K562 (cell line): ENCODE results near the gene EEPD1. TPM values are rescaled to one million over a fixed set of nuclear protein-coding genes. Genes with fewer than 3 reads are reported as not detected.

ENCODE experiments used
- ATAC-seq: fragments of 200-7000 bp; cut with Tn5 transposase; 3 replicates; pipeline ENCODE4 v1.9.1; 2020; ENCODE audit warnings: moderate library complexity
- BruUV-seq: library from RNA; stranded (reverse); fragments of 400-500 nt; replicated peaks from 2 replicates; lab custom pipeline; 2021; lab: Mats Ljungman, UMichigan
- CTCF ChIA-PET: fragments of 300-600 bp; formaldehyde crosslinking; extraction: SDS; loops from one replicate; lab custom pipeline; 2021; ENCODE audit warnings: low intra/inter-chr PET ratio; lab: Yijun Ruan, JAX
- POLR2A ChIA-PET: fragments of 300-600, 350-650 bp; sonication (Branson Sonifier 250); formaldehyde crosslinking; extraction: SDS; loops from one replicate; lab custom pipeline; 2021; ENCODE audit warnings: antibody characterized with exemption, inconsistent platforms; lab: Yijun Ruan, JAX
- DNase-seq, 4 experiments: peaks; one replicate each; pipeline versions ENCODE4 v3.0.0 to v3.0.0-alpha.2; 2011 to 2018; ENCODE audit warnings: low spot score in 3 of 4, mixed read lengths in 3 of 4; ENCODE audit errors: extremely low read depth in 1 of 4
- FAIRE-seq: peaks from 2 replicates; lab custom pipeline; 2011; peaks lifted over from hg19 to GRCh38; lab: Jason Lieb, UNC
- H2AFZ ChIP-seq: 2 replicates; pipeline ENCODE4 v1.6.0; 2011; ENCODE audit warnings: low read depth, low read length, control low read depth, inconsistent platforms
- H3K27ac ChIP-seq: fragments of 200-600 bp; 3 replicates; pipeline ENCODE4 v1.8.0; 2011; ENCODE audit warnings: low read depth, mild to moderate bottlenecking, control low read depth, inconsistent platforms, low read length, moderate library complexity, mixed read lengths; ENCODE audit errors: extremely low read depth
- H3K27me3 ChIP-seq, 2 experiments: fragments of 300-600 bp in 1 of 2; 2 replicates in 1 of 2; 3 replicates in 1 of 2; pipeline versions ENCODE4 v1.6.0 to v1.8.0; 2011; ENCODE audit warnings: inconsistent platforms in 2 of 2, low read length in 2 of 2, mild to moderate bottlenecking in 1 of 2, mixed read lengths in 1 of 2, moderate library complexity in 1 of 2; ENCODE audit not compliant: control insufficient read depth in 2 of 2, insufficient read depth in 2 of 2
- H3K36me3 ChIP-seq: fragments of 300-600 bp; 3 replicates; pipeline ENCODE4 v1.8.0; 2011; ENCODE audit warnings: mild to moderate bottlenecking, low read length, inconsistent platforms; ENCODE audit not compliant: control insufficient read depth, insufficient read depth
- H3K4me1 ChIP-seq, 2 experiments: fragments of 200-600 bp in 1 of 2; replicated peaks in 1 of 2; 2 replicates in 1 of 2; 3 replicates in 1 of 2; pipeline versions ENCODE4 v1.5.1 to v1.8.0; 2011; ENCODE audit warnings: inconsistent platforms in 2 of 2, low read length in 2 of 2, mild to moderate bottlenecking in 1 of 2, mixed read lengths in 1 of 2, moderate library complexity in 1 of 2; ENCODE audit not compliant: control insufficient read depth in 2 of 2, insufficient read depth in 2 of 2
- H3K4me2 ChIP-seq: 2 replicates; pipeline ENCODE4 v1.6.1; 2011; ENCODE audit warnings: low read length, control low read depth, inconsistent platforms, mixed read lengths; ENCODE audit not compliant: insufficient read depth
- H3K4me3 ChIP-seq: fragments of 200-600 bp; sonication (generic), shearing (Covaris generic); 2 replicates; pipeline ENCODE4 v1.5.1; 2016; ENCODE audit warnings: control low read depth, inconsistent platforms
- H3K79me2 ChIP-seq: fragments of 200-600 bp; 3 replicates; pipeline ENCODE4 v1.8.0; 2011; ENCODE audit warnings: low read length, inconsistent platforms; ENCODE audit not compliant: control insufficient read depth, insufficient read depth
- H3K9ac ChIP-seq, 2 experiments: 2 replicates each; pipeline versions ENCODE4 v1.6.0 to v1.6.1; 2011; ENCODE audit warnings: low read depth in 2 of 2, low read length in 2 of 2, control low read depth in 1 of 2, inconsistent platforms in 1 of 2, mild to moderate bottlenecking in 1 of 2, mixed read lengths in 1 of 2; ENCODE audit not compliant: insufficient read depth in 1 of 2
- H3K9me1 ChIP-seq: one replicate; pipeline ENCODE4 v1.6.0; 2011; ENCODE audit warnings: inconsistent platforms, mild to moderate bottlenecking, low read length, moderate library complexity; ENCODE audit not compliant: control insufficient read depth, insufficient read depth
- H3K9me3 ChIP-seq: replicated peaks from 2 replicates; pipeline ENCODE4 v1.5.1; 2011; ENCODE audit warnings: low read depth, low read length, inconsistent platforms; ENCODE audit not compliant: control insufficient read depth, insufficient read depth
- H4K20me1 ChIP-seq: replicated peaks from 2 replicates; pipeline ENCODE4 v1.6.1; 2011; ENCODE audit warnings: low read length, inconsistent platforms, mixed read lengths; ENCODE audit not compliant: control insufficient read depth, insufficient read depth
- ARID2 ChIP-seq: fragments of 450-650 bp; IDR thresholded peaks from 2 replicates; pipeline ENCODE4 v1.6.1; 2017; ENCODE audit warnings: antibody characterized with exemption, mild to moderate bottlenecking
- CEBPB ChIP-seq: fragments of 450-650 bp; IDR thresholded peaks from 2 replicates; pipeline ENCODE4 v1.6.1; 2016; ENCODE audit warnings: missing genetic modification characterization, missing compliant biosample characterization
- ETV5 ChIP-seq: sonication (generic); formaldehyde crosslinking; IDR thresholded peaks from 2 replicates; pipeline ENCODE4 v1.4.0; 2020; ENCODE audit warnings: low read depth, mild to moderate bottlenecking, missing genetic modification reagents
- HEY1 ChIP-seq: fragments of 250-450 bp; sonication (Bioruptor Pico); IDR thresholded peaks from 2 replicates; pipeline ENCODE4 v1.5.0; 2020; ENCODE audit warnings: mild to moderate bottlenecking, moderate library complexity, borderline replicate concordance
- REST ChIP-seq, 2 experiments: fragments of 450-650 bp; formaldehyde crosslinking in 1 of 2; IDR thresholded peaks; 2 replicates each; pipeline versions ENCODE4 v1.4.0 to v1.6.1; 2014 to 2020; ENCODE audit warnings: mild to moderate bottlenecking in 2 of 2, borderline replicate concordance in 1 of 2, low read depth in 1 of 2
- SRF ChIP-seq, 2 experiments: fragments of 250-450, 450-650 bp in 1 of 2; sonication (Bioruptor Pico) in 1 of 2; sonication (generic) in 1 of 2; formaldehyde crosslinking; IDR thresholded peaks; 2 replicates each; pipeline versions ENCODE4 v1.5.0 to v1.5.1; 2020 to 2022; ENCODE audit warnings: mild to moderate bottlenecking in 1 of 2, missing genetic modification reagents in 1 of 2
- TOE1 ChIP-seq, 2 experiments: fragments of 450-650 bp in 1 of 2; sonication (generic) in 1 of 2; formaldehyde crosslinking in 1 of 2; IDR thresholded peaks; 2 replicates each; pipeline versions ENCODE4 v1.7.1 to v1.8.0; 2016 to 2022; ENCODE audit warnings: borderline replicate concordance in 2 of 2, mild to moderate bottlenecking in 2 of 2, antibody characterized with exemption in 1 of 2, inconsistent platforms in 1 of 2, low read depth in 1 of 2, missing genetic modification reagents in 1 of 2, moderate library complexity in 1 of 2
- ZNF766 ChIP-seq: fragments of 200-800 bp; sonication (Bioruptor generic); conservative IDR thresholded peaks from 2 replicates; pipeline ENCODE4 v1.6.1; 2016; ENCODE audit warnings: missing genetic modification characterization, missing compliant biosample characterization
- WGBS: fragments of 100-300 bp; shearing (Covaris generic); methylation state at CpG from one replicate; pipeline ENCODE4 v1.1.6; 2016; ENCODE audit warnings: low coverage, mixed read lengths; ENCODE audit not compliant: insufficient coverage; ENCODE audit errors: missing lambda C conversion rate; 5-methylcytosine and 5-hydroxymethylcytosine counted together
- in situ Hi-C: fragments of 300-500 bp; cut with MboI; formaldehyde crosslinking; loops from 4 replicates; pipeline ENCODE4 v1.15.0; 2018; ENCODE audit warnings: inconsistent platforms, mixed read lengths
- intact Hi-C: fragments of 100-400 bp; cut with micrococcal nuclease; formaldehyde crosslinking; loops from 2 replicates; pipeline ENCODE4 v1.14.2; 2022
- polyA plus RNA-seq, 8 experiments: library from polyadenylated mRNA; depleted of rRNA in 4 of 8; stranded (reverse) in 5 of 8; unstranded in 3 of 8; fragments of >200 nt; fragmentation: Nextera tagmentation in 2 of 8; fragmentation: Illumina TruSeq in 1 of 8; extraction: Ambion mirVana in 2 of 8; extraction: Trizol in 1 of 8; gene quantifications; 2 replicates each; pipeline versions ENCODE4 v1.2.1 to v1.2.3, GENCODE V29; 2011 to 2014; ENCODE audit warnings: inconsistent platforms in 1 of 8, missing spikeins in 1 of 8
- total RNA-seq, 7 experiments: library from RNA; depleted of rRNA in 6 of 7; stranded (reverse); fragments of >200 nt in 6 of 7; fragmentation: Illumina TruSeq in 2 of 7; extraction: Trizol in 2 of 7; gene quantifications; 2 replicates each; pipeline versions ENCODE4 v1.2.1 to v1.2.3, GENCODE V29; 2011 to 2021; ENCODE audit warnings: low replicate concordance in 1 of 7
- TF ChIP-seq, protein P1 (sequence below): fragments of 450-650 bp; formaldehyde crosslinking; IDR thresholded peaks from 2 replicates; pipeline ENCODE4 v1.4.0; 2020; ENCODE audit warnings: mild to moderate bottlenecking, mixed read lengths

EEPD1 gene
- total and polyA plus RNA-seq, 9 of the 15 experiments (the other 6 are each of a cell fraction or from before 2014, with no cell fraction given), result 0.01 to 1.5 (median 0.74) TPM; not detected in 1

GRCh38 chr7:36107926-36108631 is 45.0 kb upstream of the EEPD1 start:
- BruUV-seq, result no TSS peak
- CTCF ChIA-PET, result no interaction called here
- Histone ChIP-seq H3K4me2 (peak overlapping the region; percentile 16; the same call in 1 of the 2 replicates), H3K9me3 (no peaks in the 10 kb centered on the region), H3K9ac (no peak overlapping the region; a peak in 1 of 4 replicates), H3K4me3 (no peak overlapping the region), H3K36me3 (no peaks in the 10 kb centered on the region), H3K4me1 (peaks cover 5% of the 10 kb centered on the region in 2 experiments; a peak in 2 of 5 replicates), H3K9me1 (no peaks in the 10 kb centered on the region), H3K27ac (no peak overlapping the region), H3K27me3 (peaks cover 0 to 4% of the 10 kb centered on the region in 2 experiments; a peak in 2 of 5 replicates), H3K79me2 (no peaks in the 10 kb centered on the region), H2AFZ (peak overlapping the region; percentile 60; the same call in 1 of the 2 replicates), H4K20me1 (no peaks in the 10 kb centered on the region; the same call in 1 of the 2 replicates)
- WGBS, result 8% methylated on average over 4 of the region's 4 CpGs
- POLR2A ChIA-PET, result interaction anchor here (0.6 to 0.7 kb wide), 2 partner anchors 378 to 504 kb away, joined by 3 to 4 read pairs; no protein-coding TSS in a partner anchor
- FAIRE-seq, result no peak
- intact Hi-C loops (no loop called here), in situ Hi-C loops (no loop called here)
- ATAC-seq, result peak; percentile 77
- DNase-seq, result peak in 1 of 4 experiments; percentile 38
- TF ChIP-seq REST (IDR thresholded peaks at IDR 0.05; ENCODE audit: borderline replicate concordance), result peak; percentile 16; the same call in 1 of the 2 replicates
- TF ChIP-seq REST (CRISPR knock-in tag; IDR thresholded peaks at IDR 0.05; ENCODE audit: low read depth), result no peak
- TF ChIP-seq, protein P1, sequence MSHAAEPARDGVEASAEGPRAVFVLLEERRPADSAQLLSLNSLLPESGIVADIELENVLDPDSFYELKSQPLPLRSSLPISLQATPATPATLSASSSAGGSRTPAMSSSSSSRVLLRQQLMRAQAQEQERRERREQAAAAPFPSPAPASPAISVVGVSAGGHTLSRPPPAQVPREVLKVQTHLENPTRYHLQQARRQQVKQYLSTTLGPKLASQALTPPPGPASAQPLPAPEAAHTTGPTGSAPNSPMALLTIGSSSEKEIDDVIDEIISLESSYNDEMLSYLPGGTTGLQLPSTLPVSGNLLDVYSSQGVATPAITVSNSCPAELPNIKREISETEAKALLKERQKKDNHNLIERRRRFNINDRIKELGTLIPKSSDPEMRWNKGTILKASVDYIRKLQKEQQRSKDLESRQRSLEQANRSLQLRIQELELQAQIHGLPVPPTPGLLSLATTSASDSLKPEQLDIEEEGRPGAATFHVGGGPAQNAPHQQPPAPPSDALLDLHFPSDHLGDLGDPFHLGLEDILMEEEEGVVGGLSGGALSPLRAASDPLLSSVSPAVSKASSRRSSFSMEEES, result peak; percentile 91
- TF ChIP-seq ZNF766 (CRISPR knock-in tag), result 0 out of 2 replicates have a peak, but pooled peaks have one; percentile 33
- TF ChIP-seq CEBPB (tag), result peak; percentile 47; the same call in 1 of the 2 replicates
- TF ChIP-seq ETV5 (CRISPR knock-in tag), result 0 out of 2 replicates have a peak, but pooled peaks have one; percentile 24
- peak; percentile 75; the same call in 1 of the 2 replicates for TF ChIP-seq TOE1 (IDR thresholded peaks at IDR 0.05; ENCODE audit: borderline replicate concordance)
- no peak for TF ChIP-seq TOE1 (CRISPR knock-in tag; IDR thresholded peaks at IDR 0.05; ENCODE audit: borderline replicate concordance, low read depth)
- TF ChIP-seq SRF (CRISPR knock-in tag; IDR thresholded peaks at IDR 0.05), result peak in 1 of 2 experiments; percentile 70; a peak in 1 of 4 replicates
- no peak for TF ChIP-seq ARID2
- TF ChIP-seq HEY1 (CRISPR knock-in tag), result no peak
